Measurements from ENCODE around the gene PRR18. TPM values are rescaled to one million over a fixed set of nuclear protein-coding genes. Genes with fewer than 3 reads are reported as not detected.

Gene PRR18
- total and polyA plus RNA-seq, 9 of the 15 experiments (the other 6 are each of a cell fraction or from before 2014, with no cell fraction given): not detected

- TF ChIP-seq FOXJ2 (tag; IDR thresholded peaks at IDR 0.05) (peak; percentile 66; the same call in 1 of the 2 replicates), CREBBP (IDR thresholded peaks at IDR 0.05; ENCODE audit: low read depth, low read length) (no peak), MCM3 (IDR thresholded peaks at IDR 0.05) (no peak), ZNF830 (CRISPR knock-in tag; IDR thresholded peaks at IDR 0.05) (no peak), SMARCB1 (IDR thresholded peaks at IDR 0.05; ENCODE audit: insufficient read length, low read depth) (no peak), ZNF445 (CRISPR knock-in tag; IDR thresholded peaks at IDR 0.05; ENCODE audit: low read depth) (no peak), TEAD2 (tag; IDR thresholded peaks at IDR 0.05) (no peak), SIX5 (IDR thresholded peaks at IDR 0.05; ENCODE audit: borderline replicate concordance in 1 of 2, insufficient read depth in 1 of 2, low read depth in 1 of 2, low read length in 2 of 2) (no peak), PURB (CRISPR knock-in tag; IDR thresholded peaks at IDR 0.05; ENCODE audit: low read depth) (no peak), RUNX1 (IDR thresholded peaks at IDR 0.05; ENCODE audit: low read depth) (no peak), NFIC (IDR thresholded peaks at IDR 0.05) (peak; percentile 64; the same call in 1 of the 2 replicates), TOE1 (IDR thresholded peaks at IDR 0.05; ENCODE audit: borderline replicate concordance) (peak; percentile 36; the same call in 1 of the 2 replicates), TOE1 (CRISPR knock-in tag; IDR thresholded peaks at IDR 0.05; ENCODE audit: borderline replicate concordance, low read depth) (peak; percentile 84), AFF4 (CRISPR knock-in tag; IDR thresholded peaks at IDR 0.05) (peak; percentile 68; the same call in 1 of the 2 replicates), HDGF (IDR thresholded peaks at IDR 0.05) (no peak), FOS (IDR thresholded peaks at IDR 0.05; ENCODE audit: extremely low read depth, insufficient read length) (no peak)
- TF ChIP-seq, protein P1, sequence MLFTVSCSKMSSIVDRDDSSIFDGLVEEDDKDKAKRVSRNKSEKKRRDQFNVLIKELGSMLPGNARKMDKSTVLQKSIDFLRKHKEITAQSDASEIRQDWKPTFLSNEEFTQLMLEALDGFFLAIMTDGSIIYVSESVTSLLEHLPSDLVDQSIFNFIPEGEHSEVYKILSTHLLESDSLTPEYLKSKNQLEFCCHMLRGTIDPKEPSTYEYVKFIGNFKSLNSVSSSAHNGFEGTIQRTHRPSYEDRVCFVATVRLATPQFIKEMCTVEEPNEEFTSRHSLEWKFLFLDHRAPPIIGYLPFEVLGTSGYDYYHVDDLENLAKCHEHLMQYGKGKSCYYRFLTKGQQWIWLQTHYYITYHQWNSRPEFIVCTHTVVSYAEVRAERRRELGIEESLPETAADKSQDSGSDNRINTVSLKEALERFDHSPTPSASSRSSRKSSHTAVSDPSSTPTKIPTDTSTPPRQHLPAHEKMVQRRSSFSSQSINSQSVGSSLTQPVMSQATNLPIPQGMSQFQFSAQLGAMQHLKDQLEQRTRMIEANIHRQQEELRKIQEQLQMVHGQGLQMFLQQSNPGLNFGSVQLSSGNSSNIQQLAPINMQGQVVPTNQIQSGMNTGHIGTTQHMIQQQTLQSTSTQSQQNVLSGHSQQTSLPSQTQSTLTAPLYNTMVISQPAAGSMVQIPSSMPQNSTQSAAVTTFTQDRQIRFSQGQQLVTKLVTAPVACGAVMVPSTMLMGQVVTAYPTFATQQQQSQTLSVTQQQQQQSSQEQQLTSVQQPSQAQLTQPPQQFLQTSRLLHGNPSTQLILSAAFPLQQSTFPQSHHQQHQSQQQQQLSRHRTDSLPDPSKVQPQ (CRISPR knock-in tag; IDR thresholded peaks at IDR 0.05; ENCODE audit: borderline replicate concordance): no peak
- TF ChIP-seq, protein P2, sequence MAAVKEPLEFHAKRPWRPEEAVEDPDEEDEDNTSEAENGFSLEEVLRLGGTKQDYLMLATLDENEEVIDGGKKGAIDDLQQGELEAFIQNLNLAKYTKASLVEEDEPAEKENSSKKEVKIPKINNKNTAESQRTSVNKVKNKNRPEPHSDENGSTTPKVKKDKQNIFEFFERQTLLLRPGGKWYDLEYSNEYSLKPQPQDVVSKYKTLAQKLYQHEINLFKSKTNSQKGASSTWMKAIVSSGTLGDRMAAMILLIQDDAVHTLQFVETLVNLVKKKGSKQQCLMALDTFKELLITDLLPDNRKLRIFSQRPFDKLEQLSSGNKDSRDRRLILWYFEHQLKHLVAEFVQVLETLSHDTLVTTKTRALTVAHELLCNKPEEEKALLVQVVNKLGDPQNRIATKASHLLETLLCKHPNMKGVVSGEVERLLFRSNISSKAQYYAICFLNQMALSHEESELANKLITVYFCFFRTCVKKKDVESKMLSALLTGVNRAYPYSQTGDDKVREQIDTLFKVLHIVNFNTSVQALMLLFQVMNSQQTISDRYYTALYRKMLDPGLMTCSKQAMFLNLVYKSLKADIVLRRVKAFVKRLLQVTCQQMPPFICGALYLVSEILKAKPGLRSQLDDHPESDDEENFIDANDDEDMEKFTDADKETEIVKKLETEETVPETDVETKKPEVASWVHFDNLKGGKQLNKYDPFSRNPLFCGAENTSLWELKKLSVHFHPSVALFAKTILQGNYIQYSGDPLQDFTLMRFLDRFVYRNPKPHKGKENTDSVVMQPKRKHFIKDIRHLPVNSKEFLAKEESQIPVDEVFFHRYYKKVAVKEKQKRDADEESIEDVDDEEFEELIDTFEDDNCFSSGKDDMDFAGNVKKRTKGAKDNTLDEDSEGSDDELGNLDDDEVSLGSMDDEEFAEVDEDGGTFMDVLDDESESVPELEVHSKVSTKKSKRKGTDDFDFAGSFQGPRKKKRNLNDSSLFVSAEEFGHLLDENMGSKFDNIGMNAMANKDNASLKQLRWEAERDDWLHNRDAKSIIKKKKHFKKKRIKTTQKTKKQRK (IDR thresholded peaks at IDR 0.05; ENCODE audit: borderline replicate concordance, low read depth, low read length): no peak
These were observed 34.4 kb upstream of the PRR18 start, which contains the start of gene SFT2D1 (continued) for GRCh38 chr6:166342349-166343149.

Measured in K562 (cell line).